Neural crest cell (in vitro differentiated cells): ENCODE results near the gene SMCO4. TPM values are rescaled to one million over a fixed set of nuclear protein-coding genes. Genes with fewer than 3 reads are reported as not detected.
"Not testable (repeated sequence)": the region's sequence is repeated elsewhere in the genome, so short reads cannot be mapped to it uniquely, and the experiment has no call there.

ENCODE experiments used
- DNase-seq: peaks from one replicate; pipeline ENCODE4 v3.0.0; 2021; ENCODE audit warnings: low read depth, mixed read lengths, low spot score
- H3K27ac Mint-ChIP-seq: one replicate; pipeline ENCODE4 v1.8.0; 2021; ENCODE audit warnings: mild to moderate bottlenecking, mixed read lengths; ENCODE audit not compliant: unreplicated experiment
- H3K27me3 Mint-ChIP-seq: 2 replicates; pipeline ENCODE4 v1.8.0; 2021; ENCODE audit warnings: low read depth, mild to moderate bottlenecking, mixed read lengths
- H3K36me3 Mint-ChIP-seq: 2 replicates; pipeline ENCODE4 v1.8.0; 2021; ENCODE audit warnings: low read depth, mild to moderate bottlenecking, mixed read lengths
- H3K4me1 Mint-ChIP-seq: 2 replicates; pipeline ENCODE4 v1.8.0; 2021; ENCODE audit warnings: mixed read lengths
- H3K4me3 Mint-ChIP-seq: one replicate; pipeline ENCODE4 v1.8.0; 2021; ENCODE audit warnings: mild to moderate bottlenecking, mixed read lengths
- H3K9me3 Mint-ChIP-seq: 2 replicates; pipeline ENCODE4 v1.8.0; 2021; ENCODE audit warnings: mixed read lengths
- total RNA-seq: library from RNA; stranded (reverse); gene quantifications from 2 replicates; pipeline ENCODE4 v1.2.1, GENCODE V29; 2021
- TF ChIP-seq, protein P1 (sequence below): fragments of 200-600 bp; sonication (generic); conservative IDR thresholded peaks from 2 replicates; pipeline ENCODE4 v1.5.0; 2021; ENCODE audit warnings: antibody characterized with exemption, mild to moderate bottlenecking

Gene SMCO4
- total RNA-seq, 1 donor from 2014 or later, result 23.1 TPM

DNA sequence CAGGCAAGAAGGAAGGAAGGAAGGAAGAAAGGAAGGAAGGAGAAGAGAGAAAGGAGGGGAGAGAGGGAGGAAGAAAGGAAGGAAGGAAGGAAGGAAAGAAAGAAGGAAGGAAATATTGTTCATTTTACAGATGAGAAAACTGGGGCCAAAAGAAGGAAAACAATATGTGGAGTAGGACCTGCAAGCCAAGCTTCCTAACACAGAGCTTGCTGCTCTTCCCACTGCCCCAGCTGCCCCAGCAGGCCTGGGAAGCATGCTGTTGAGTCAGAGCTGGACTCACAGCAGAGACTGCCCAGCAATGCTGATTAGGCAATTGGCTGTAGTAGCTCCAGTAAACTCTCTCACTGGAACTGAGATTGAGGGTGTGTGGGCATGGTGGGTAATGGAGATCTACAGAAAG, 42.6 kb upstream of the SMCO4 start:
- no peak for DNase-seq
- Mint-ChIP-seq H3K27me3 (peaks cover 3% of the 10 kb centered on the region), H3K4me3 (no peak overlapping the region), H3K36me3 (no peaks in the 10 kb centered on the region), H3K9me3 (peaks cover 2% of the 10 kb centered on the region), H3K4me1 (no peaks in the 10 kb centered on the region), H3K27ac (no peak overlapping the region)
- TF ChIP-seq, protein P1, sequence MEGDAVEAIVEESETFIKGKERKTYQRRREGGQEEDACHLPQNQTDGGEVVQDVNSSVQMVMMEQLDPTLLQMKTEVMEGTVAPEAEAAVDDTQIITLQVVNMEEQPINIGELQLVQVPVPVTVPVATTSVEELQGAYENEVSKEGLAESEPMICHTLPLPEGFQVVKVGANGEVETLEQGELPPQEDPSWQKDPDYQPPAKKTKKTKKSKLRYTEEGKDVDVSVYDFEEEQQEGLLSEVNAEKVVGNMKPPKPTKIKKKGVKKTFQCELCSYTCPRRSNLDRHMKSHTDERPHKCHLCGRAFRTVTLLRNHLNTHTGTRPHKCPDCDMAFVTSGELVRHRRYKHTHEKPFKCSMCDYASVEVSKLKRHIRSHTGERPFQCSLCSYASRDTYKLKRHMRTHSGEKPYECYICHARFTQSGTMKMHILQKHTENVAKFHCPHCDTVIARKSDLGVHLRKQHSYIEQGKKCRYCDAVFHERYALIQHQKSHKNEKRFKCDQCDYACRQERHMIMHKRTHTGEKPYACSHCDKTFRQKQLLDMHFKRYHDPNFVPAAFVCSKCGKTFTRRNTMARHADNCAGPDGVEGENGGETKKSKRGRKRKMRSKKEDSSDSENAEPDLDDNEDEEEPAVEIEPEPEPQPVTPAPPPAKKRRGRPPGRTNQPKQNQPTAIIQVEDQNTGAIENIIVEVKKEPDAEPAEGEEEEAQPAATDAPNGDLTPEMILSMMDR, result no peak

DNA sequence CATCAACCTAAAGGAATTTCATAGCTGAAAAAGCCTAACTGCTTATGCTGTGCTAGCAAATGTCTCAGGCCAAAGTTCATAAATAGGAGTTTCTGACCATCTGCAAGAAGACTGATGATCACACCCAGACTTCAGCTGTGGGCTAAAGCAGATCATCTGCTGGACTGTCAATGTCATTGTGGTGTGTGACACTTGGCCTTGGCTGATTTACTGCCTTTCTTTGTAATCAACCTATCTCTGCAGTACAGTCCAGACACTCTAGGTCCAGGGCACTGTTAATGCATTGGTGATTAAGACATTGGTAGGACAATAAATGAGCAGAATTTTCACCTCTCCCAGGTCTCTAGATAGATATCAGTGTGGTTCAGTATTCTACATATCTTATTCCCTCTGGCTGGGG, 40.3 kb upstream of the SMCO4 start:
- DNase-seq, result no peak
- TF ChIP-seq, protein P1, result no peak
- Mint-ChIP-seq H3K36me3 (peaks cover 2% of the 10 kb centered on the region), H3K4me3 (no peak overlapping the region), H3K27ac (no peak overlapping the region), H3K4me1 (no peaks in the 10 kb centered on the region), H3K27me3 (no peaks in the 10 kb centered on the region), H3K9me3 (peaks cover 5% of the 10 kb centered on the region)

DNA sequence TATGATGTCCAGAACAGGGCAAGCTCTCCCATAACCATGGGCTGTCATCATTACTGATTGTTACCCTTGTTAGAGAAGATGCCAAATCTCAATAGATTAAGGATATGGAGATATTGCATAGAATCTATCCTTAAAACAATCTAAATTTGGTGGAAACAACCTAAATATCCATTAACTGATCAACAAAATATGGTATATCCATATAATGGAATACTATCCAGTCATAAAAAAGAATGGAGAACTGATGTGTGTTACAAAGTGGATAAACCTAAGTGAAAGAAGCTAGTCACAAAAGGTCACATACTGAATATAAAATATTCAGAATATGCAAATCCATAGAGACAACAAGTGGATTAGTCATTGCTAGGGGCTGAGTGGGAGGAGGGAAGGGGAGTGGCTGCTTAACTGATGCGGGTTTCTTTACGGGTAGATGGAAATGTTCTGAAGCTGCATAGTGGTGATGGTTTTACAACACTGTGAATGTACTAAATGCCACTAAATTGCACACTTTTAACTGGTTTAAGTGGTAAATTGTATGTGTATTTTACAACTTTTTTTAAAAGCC, 36.1 kb upstream of the SMCO4 start:
- TF ChIP-seq, protein P1, result no peak
- Mint-ChIP-seq H3K9me3 (peaks cover 9% of the 10 kb centered on the region), H3K4me3 (no peak overlapping the region), H3K27ac (no peak overlapping the region), H3K36me3 (peaks cover 2% of the 10 kb centered on the region), H3K27me3 (no peaks in the 10 kb centered on the region), H3K4me1 (no peaks in the 10 kb centered on the region)
- DNase-seq, result no peak

DNA sequence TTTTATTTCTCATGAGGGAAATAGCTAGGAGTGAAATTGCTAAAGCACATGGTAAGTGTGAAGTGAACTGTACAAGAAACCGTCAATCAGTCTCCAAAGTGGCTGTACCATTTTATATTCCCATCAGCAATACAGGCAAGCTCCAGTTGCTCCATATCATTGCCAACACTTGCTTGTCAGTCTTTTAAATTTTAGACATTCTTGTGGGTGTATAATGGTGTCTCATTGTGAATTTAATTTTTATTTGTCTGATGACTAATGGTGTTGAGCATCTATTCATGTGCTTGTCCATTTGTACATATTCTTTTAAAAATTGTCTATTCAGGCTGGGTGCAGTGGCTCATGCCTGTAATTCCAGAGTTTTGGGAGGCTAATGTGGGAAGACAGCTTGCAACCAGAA, 34.1 kb upstream of the SMCO4 start:
- TF ChIP-seq, protein P1, result no peak
- no peak for DNase-seq
- Mint-ChIP-seq H3K27me3 (no peaks in the 10 kb centered on the region), H3K4me1 (no peaks in the 10 kb centered on the region), H3K27ac (no peak overlapping the region), H3K9me3 (peaks cover 9% of the 10 kb centered on the region), H3K4me3 (no peak overlapping the region), H3K36me3 (peaks cover 2% of the 10 kb centered on the region)

DNA sequence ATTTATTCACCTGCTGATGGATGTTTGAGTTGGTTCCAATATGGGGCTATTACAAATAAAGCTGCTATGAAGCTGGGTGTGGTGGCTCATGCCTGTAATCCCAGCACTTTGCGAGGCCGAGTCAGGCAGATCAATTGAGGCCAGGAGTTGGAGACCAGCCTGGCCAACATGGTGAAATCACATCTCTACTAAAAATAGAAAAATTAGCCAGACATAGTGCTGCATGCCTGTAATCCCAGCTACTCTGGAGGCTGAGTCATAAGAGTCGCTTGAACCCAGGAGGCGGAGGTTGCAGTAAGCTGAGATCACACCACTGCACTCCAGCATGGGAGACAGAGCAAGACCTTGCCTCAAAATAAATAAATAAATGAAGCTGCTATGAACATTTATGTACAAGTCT, 33.7 kb upstream of the SMCO4 start:
- not testable (repeated sequence) for H3K27ac Mint-ChIP-seq, H3K4me1 Mint-ChIP-seq, H3K9me3 Mint-ChIP-seq, H3K27me3 Mint-ChIP-seq, H3K36me3 Mint-ChIP-seq, DNase-seq, H3K4me3 Mint-ChIP-seq

DNA sequence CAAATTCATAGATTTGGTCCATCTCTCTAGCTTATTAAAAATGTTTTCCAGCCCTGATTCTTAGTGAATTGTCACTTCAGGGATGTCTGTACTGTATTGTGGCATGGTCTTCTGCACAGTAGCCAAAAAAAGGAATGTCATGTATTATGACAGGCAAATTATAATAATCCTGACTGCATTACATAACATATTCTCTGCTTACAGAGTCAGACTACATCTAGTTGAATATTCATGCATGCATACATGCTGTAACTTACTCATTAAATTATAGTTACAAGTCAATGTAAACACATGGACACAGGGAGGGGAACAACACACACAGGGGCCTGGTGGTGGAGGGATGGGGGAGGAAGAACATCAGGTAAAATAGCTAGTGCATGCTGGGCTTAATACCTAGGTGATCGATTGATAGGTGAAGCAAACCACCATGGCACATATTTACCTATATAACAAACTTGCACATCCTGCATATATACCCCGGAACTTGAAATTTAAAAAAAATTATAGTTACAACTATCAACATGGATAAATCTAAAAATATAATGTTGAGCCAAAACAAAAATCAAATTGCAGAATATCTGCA, 31.5 kb upstream of the SMCO4 start:
- H3K4me1 Mint-ChIP-seq, result no peaks in the 10 kb centered on the region

More for the DNA sequence above, 31.5 kb upstream of the SMCO4 start:
- peaks cover 7% of the 10 kb centered on the region for H3K9me3 Mint-ChIP-seq
- no peak overlapping the region for H3K4me3 Mint-ChIP-seq
- TF ChIP-seq, protein P1, result no peak
- H3K27me3 Mint-ChIP-seq, result no peaks in the 10 kb centered on the region
- H3K36me3 Mint-ChIP-seq, result peaks cover 2% of the 10 kb centered on the region
- no peak overlapping the region for H3K27ac Mint-ChIP-seq
- DNase-seq, result no peak
